Measurements from ENCODE around the gene ITGAL.
"Not testable (repeated sequence)": the region's sequence is repeated elsewhere in the genome, so short reads cannot be mapped to it uniquely, and the experiment has no call there.

Gene ITGAL

DNA sequence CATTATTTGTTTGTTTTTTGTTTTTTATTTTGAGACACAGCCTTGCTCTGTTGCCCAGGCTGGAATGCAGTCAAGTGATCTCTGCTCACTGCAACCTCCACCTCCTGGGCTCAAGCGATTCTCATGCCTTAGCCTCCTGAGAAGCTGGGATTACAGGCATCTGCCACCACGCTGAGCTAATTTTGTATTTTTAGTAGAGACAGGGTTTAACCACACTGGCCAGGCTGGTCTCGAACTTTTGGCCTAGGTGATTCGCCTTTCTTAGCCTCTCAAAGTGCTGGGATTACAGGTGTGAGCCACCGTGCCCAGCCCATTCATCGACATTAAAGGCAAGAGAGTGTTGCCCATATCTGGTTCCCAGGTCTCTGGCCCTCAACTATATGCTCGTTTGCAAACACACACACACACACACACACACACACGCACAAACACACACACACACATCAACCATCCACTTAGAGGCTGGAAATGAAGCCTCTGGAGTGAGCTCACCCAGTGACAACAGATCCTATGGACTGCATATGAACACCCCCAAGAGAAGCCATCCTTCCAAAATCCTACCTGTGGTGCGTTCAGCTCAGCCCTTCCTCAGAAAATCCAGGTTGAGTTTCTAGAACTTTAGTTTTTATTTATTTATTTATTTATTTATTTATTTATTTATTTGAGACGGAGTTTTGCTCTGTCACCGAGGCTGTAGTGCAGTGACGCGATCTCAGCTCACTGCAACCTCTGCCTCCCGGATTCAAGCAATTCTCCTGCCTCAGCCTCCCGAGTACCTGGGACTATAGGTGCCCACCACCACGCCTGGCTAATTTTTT, 14.6 kb upstream of the ITGAL start:
- Histone ChIP-seq H3K4me1 (ENCODE audit: control insufficient read depth, insufficient read depth, low read length) (no peaks in the 10 kb centered on the region), H3K4me3 (ENCODE audit: low read depth, low read length) (no peak overlapping the region), H3K27me3 (ENCODE audit: control insufficient read depth, insufficient read depth, low read length) (no peaks in the 10 kb centered on the region), H3K9ac (ENCODE audit: low read length) (no peak overlapping the region), H3K27ac (ENCODE audit: low read depth, low read length) (no peak overlapping the region), H3K9me3 (ENCODE audit: control insufficient read depth, insufficient read depth, low read depth, low read length) (no peaks in the 10 kb centered on the region; the same call in 1 of the 2 replicates), H3K36me3 (ENCODE audit: control insufficient read depth, insufficient read depth, low read length) (no peaks in the 10 kb centered on the region)

DNA sequence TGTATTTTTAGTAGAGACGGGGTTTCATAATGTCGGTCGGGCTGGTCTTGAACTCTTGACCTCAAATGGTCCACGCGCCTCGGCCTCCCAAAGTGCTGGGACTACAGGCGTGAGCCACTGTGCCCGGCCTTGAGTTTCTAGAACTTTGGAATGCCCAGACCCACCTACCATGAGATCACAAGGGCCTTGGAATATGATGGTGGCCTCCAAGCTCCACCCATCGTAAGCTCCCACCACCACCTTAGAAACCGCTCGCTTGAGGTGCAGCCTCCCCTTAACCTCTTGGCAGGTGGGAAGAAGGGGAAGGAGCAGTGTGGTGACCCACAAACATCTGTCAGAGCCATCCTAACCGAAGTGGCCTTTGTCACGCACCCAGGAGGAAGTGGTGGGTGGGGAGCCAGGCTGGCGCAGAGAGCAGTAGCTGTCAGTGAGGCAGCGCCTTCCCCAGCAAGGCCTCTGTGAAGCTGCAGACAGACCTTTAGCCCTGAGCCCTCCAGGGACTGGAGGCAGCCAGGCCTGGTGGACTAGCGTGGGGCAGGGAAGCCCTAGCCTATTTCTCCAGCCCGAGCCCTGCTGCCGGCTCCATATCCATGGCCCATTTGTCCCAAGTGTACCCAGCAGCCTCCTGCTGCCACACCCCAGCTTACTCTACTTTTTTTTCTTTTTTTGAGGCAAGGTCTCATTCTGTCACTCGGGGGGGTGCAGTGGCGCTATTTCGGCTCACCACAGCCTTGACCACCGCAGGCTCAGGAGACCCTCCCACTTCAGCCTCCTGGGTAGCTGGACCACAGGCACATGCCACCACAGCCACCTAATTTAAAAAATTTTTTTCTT, 13.8 kb upstream of the ITGAL start:
- Histone ChIP-seq H3K27me3 (ENCODE audit: control insufficient read depth, insufficient read depth, low read length) (no peaks in the 10 kb centered on the region), H3K27ac (ENCODE audit: low read depth, low read length) (no peak overlapping the region), H3K9me3 (ENCODE audit: control insufficient read depth, insufficient read depth, low read depth, low read length) (no peaks in the 10 kb centered on the region; the same call in 1 of the 2 replicates), H3K9ac (ENCODE audit: low read length) (no peak overlapping the region), H3K4me3 (ENCODE audit: low read depth, low read length) (no peak overlapping the region), H3K4me1 (ENCODE audit: control insufficient read depth, insufficient read depth, low read length) (no peaks in the 10 kb centered on the region), H3K36me3 (ENCODE audit: control insufficient read depth, insufficient read depth, low read length) (no peaks in the 10 kb centered on the region)

DNA sequence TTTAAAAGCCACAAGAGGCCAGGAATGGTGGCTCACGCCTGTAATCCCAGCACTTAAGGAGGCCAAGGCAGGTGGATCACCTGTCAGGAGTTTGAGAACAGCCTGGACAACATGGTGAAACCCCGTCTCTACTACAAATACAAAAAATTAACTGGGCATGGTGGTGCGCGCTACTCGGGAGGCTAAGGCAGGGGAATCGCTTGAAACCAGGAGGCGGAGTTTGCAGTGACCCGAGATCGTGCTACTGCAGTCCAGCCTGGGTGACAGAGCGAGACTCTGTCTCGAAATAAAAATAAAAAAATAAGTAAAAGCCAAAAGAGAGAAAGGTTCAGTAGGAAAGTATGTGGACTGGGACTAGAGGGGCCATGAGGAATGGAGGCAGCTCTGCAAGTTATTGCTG, 13.1 kb upstream of the ITGAL start:
- Histone ChIP-seq H3K4me1 (ENCODE audit: control insufficient read depth, insufficient read depth, low read length) (no peaks in the 10 kb centered on the region), H3K4me3 (ENCODE audit: low read depth, low read length) (no peak overlapping the region)

DNA sequence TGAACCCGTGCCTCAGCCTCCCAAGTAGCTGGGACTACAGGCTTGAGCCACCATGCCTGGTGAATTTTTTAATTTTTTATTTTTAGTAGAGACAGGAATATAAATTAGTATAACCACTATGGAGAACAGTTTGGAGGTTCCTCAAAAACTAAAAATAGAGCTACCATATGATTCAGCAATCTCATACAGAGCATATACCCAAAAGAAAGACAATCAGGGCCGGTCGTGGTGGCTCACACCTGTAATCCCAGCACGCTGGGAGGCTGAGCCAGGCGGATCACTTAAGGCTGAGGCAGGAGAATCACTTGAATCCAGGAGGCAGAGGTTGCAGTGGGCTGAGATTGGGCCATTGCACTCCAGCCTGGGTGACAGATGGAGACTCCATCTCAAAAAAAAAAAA, 11.1 kb upstream of the ITGAL start:
- H3K9ac ChIP-seq (ENCODE audit: low read length); H3K4me1 ChIP-seq (ENCODE audit: control insufficient read depth, insufficient read depth, low read length); H3K36me3 ChIP-seq (ENCODE audit: control insufficient read depth, insufficient read depth, low read length); H3K4me3 ChIP-seq (ENCODE audit: low read depth, low read length); H3K27ac ChIP-seq (ENCODE audit: low read depth, low read length); H3K9me3 ChIP-seq (ENCODE audit: control insufficient read depth, insufficient read depth, low read depth, low read length); H3K27me3 ChIP-seq (ENCODE audit: control insufficient read depth, insufficient read depth, low read length): not testable (repeated sequence)

More for the DNA sequence above, 13.1 kb upstream of the ITGAL start:
- H3K27ac ChIP-seq (ENCODE audit: low read depth, low read length) = no peak overlapping the region
- no peaks in the 10 kb centered on the region for H3K36me3 ChIP-seq (ENCODE audit: control insufficient read depth, insufficient read depth, low read length)
- no peaks in the 10 kb centered on the region for H3K27me3 ChIP-seq (ENCODE audit: control insufficient read depth, insufficient read depth, low read length)
- H3K9ac ChIP-seq (ENCODE audit: low read length) = no peak overlapping the region
- no peaks in the 10 kb centered on the region; the same call in 1 of the 2 replicates for H3K9me3 ChIP-seq (ENCODE audit: control insufficient read depth, insufficient read depth, low read depth, low read length)

DNA sequence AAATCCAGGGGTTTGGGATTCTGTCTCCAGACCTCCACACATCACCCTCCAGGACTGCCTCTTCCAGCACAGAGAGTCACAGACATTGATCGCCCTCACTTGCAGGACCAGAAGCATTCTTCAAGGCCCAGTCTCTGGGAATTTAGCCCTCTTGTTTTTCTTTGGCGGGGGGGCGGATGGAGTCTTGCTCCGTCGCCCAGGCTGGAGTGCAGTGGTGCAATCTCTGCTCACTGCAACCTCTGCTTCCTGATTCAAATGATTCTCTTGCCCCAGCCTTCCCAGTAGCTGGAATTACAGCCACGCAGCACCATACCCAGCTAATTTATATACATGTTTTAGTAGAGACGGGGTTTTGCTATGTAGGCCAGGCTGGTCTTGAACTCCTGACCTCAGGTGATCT, 8.5 kb upstream of the ITGAL start:
- H3K27ac ChIP-seq (ENCODE audit: low read depth, low read length) = no peak overlapping the region
- H3K4me3 ChIP-seq (ENCODE audit: low read depth, low read length) = no peak overlapping the region
- no peaks in the 10 kb centered on the region for H3K4me1 ChIP-seq (ENCODE audit: control insufficient read depth, insufficient read depth, low read length)
- H3K9ac ChIP-seq (ENCODE audit: low read length) = no peak overlapping the region
- H3K9me3 ChIP-seq (ENCODE audit: control insufficient read depth, insufficient read depth, low read depth, low read length) = no peaks in the 10 kb centered on the region; the same call in 1 of the 2 replicates
- H3K36me3 ChIP-seq (ENCODE audit: control insufficient read depth, insufficient read depth, low read length) = no peaks in the 10 kb centered on the region
- H3K27me3 ChIP-seq (ENCODE audit: control insufficient read depth, insufficient read depth, low read length) = no peaks in the 10 kb centered on the region

- Histone ChIP-seq H3K9ac (ENCODE audit: low read length) (no peak overlapping the region), H3K4me1 (ENCODE audit: control insufficient read depth, insufficient read depth, low read length) (no peaks in the 10 kb centered on the region), H3K27me3 (ENCODE audit: control insufficient read depth, insufficient read depth, low read length) (no peaks in the 10 kb centered on the region; the same call in 1 of the 2 replicates), H3K9me3 (ENCODE audit: control insufficient read depth, insufficient read depth, low read depth, low read length) (no peaks in the 10 kb centered on the region), H3K36me3 (ENCODE audit: control insufficient read depth, insufficient read depth, low read length) (no peaks in the 10 kb centered on the region), H3K4me3 (ENCODE audit: low read depth, low read length) (no peak overlapping the region), H3K27ac (ENCODE audit: low read depth, low read length) (no peak overlapping the region)
Measured at GRCh38 chr16:30470170-30470512, 2.4 kb upstream of the ITGAL start.

DNA sequence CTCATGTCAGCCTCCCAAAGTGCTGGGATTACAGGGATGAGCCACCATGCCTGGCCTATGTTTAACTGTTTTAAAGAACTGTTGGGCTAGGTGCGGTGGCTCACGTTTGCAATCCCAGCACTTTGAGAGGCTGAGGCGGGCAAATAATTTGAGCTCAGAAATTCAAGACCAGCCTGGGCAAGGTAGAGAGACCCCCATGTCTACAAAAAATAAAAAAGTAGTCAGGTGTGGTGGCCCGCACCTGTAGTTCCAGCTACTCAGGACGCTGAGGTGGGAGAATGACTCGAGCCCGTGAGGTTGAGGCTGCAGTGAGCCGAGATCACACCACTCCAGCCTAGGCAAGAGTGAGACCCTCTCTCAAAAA, 1.9 kb upstream of the ITGAL start:
- H3K4me3 ChIP-seq (ENCODE audit: low read depth, low read length) = no peak overlapping the region
- H3K4me1 ChIP-seq (ENCODE audit: control insufficient read depth, insufficient read depth, low read length) = no peaks in the 10 kb centered on the region
- no peaks in the 10 kb centered on the region; the same call in 1 of the 2 replicates for H3K27me3 ChIP-seq (ENCODE audit: control insufficient read depth, insufficient read depth, low read length)
- H3K9ac ChIP-seq (ENCODE audit: low read length) = no peak overlapping the region
- H3K9me3 ChIP-seq (ENCODE audit: control insufficient read depth, insufficient read depth, low read depth, low read length) = no peaks in the 10 kb centered on the region
- no peaks in the 10 kb centered on the region for H3K36me3 ChIP-seq (ENCODE audit: control insufficient read depth, insufficient read depth, low read length)
- H3K27ac ChIP-seq (ENCODE audit: low read depth, low read length) = no peak overlapping the region

- Histone ChIP-seq H3K9me3 (ENCODE audit: control insufficient read depth, insufficient read depth, low read depth, low read length) (no peaks in the 10 kb centered on the region), H3K4me3 (ENCODE audit: low read depth, low read length) (no peak overlapping the region), H3K9ac (ENCODE audit: low read length) (no peak overlapping the region), H3K27me3 (ENCODE audit: control insufficient read depth, insufficient read depth, low read length) (no peaks in the 10 kb centered on the region; the same call in 1 of the 2 replicates), H3K27ac (ENCODE audit: low read depth, low read length) (no peak overlapping the region), H3K36me3 (ENCODE audit: control insufficient read depth, insufficient read depth, low read length) (no peaks in the 10 kb centered on the region), H3K4me1 (ENCODE audit: control insufficient read depth, insufficient read depth, low read length) (no peaks in the 10 kb centered on the region)
Measured at GRCh38 chr16:30473231-30474073, 910 bp downstream of the ITGAL start.

- no peaks in the 10 kb centered on the region for H3K9me3 ChIP-seq (ENCODE audit: control insufficient read depth, insufficient read depth, low read depth, low read length)
- H3K4me1 ChIP-seq (ENCODE audit: control insufficient read depth, insufficient read depth, low read length) = no peaks in the 10 kb centered on the region
- no peaks in the 10 kb centered on the region for H3K36me3 ChIP-seq (ENCODE audit: control insufficient read depth, insufficient read depth, low read length)
- H3K27me3 ChIP-seq (ENCODE audit: control insufficient read depth, insufficient read depth, low read length) = no peaks in the 10 kb centered on the region; the same call in 1 of the 2 replicates
- no peak overlapping the region for H3K9ac ChIP-seq (ENCODE audit: low read length)
- H3K27ac ChIP-seq (ENCODE audit: low read depth, low read length) = no peak overlapping the region
- no peak overlapping the region for H3K4me3 ChIP-seq (ENCODE audit: low read depth, low read length)
Measured at GRCh38 chr16:30474074-30474452, 1.5 kb downstream of the ITGAL start.

DNA sequence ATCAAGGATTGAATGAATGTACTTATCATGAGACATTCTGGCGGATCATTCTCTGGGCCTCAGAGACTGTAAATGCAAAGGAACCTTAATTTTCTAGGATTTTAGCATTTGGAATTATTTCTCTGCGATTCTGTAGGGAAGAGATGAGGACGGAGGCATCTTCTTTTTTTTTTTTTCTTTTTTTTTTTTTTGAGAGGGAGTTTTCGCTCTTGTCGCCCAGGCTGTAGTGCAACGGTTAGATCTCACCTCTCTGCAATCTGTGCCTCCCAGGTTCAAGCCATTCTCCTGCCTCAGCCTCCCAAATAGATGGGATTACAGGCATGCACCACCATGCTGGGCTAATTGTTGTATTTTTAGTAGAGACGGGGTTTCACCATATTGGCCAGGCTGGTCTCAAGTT, 2.1 kb downstream of the ITGAL start:
- H3K4me3 ChIP-seq (ENCODE audit: low read depth, low read length) = no peak overlapping the region
- no peaks in the 10 kb centered on the region for H3K9me3 ChIP-seq (ENCODE audit: control insufficient read depth, insufficient read depth, low read depth, low read length)
- no peaks in the 10 kb centered on the region for H3K4me1 ChIP-seq (ENCODE audit: control insufficient read depth, insufficient read depth, low read length)
- no peak overlapping the region for H3K9ac ChIP-seq (ENCODE audit: low read length)
- no peaks in the 10 kb centered on the region for H3K36me3 ChIP-seq (ENCODE audit: control insufficient read depth, insufficient read depth, low read length)
- H3K27ac ChIP-seq (ENCODE audit: low read depth, low read length) = no peak overlapping the region
- H3K27me3 ChIP-seq (ENCODE audit: control insufficient read depth, insufficient read depth, low read length) = no peaks in the 10 kb centered on the region; the same call in 1 of the 2 replicates
